Panc1 (cell line): ENCODE results near the gene AKT1. TPM values are rescaled to one million over a fixed set of nuclear protein-coding genes. Genes with fewer than 3 reads are reported as not detected.

Source experiments
- ATAC-seq: fragments of 200-7000 bp; cut with Tn5 transposase; 2 replicates; pipeline ENCODE4 v1.9.1; 2020; ENCODE audit warnings: mild to moderate bottlenecking, moderate library complexity
- BruUV-seq: library from RNA; stranded (reverse); fragments of 400-500 nt; replicated peaks from 2 replicates; lab custom pipeline; 2021; lab: Mats Ljungman, UMichigan
- CTCF ChIA-PET: fragments of 300-600 bp; sonication (Branson Sonifier 250); formaldehyde crosslinking; loops from one replicate; lab custom pipeline; 2022; ENCODE audit warnings: antibody characterized with exemption; lab: Charles Lee
- POLR2A ChIA-PET: fragments of 300-600 bp; sonication (Branson Sonifier 250); formaldehyde crosslinking; loops from one replicate; lab custom pipeline; 2022; ENCODE audit warnings: antibody characterized with exemption; lab: Charles Lee
- DNase-seq: peaks from one replicate; pipeline ENCODE4 v3.0.0-alpha.2; 2010; ENCODE audit warnings: low read depth, low spot score
- H3K27ac ChIP-seq: 2 replicates; pipeline ENCODE4 v1.5.1; 2011; ENCODE audit warnings: mild to moderate bottlenecking, low read length, inconsistent platforms
- H3K27me3 ChIP-seq: fragments of 200-500 bp; sonication (Bioruptor generic); 2 replicates; pipeline ENCODE4 v1.6.0; 2014; ENCODE audit warnings: low read length, inconsistent platforms; ENCODE audit not compliant: control insufficient read depth, insufficient read depth
- H3K36me3 ChIP-seq: fragments of 200-500 bp; sonication (Bioruptor generic); 2 replicates; pipeline ENCODE4 v1.5.1; 2014; ENCODE audit warnings: inconsistent platforms, mild to moderate bottlenecking, low read length, moderate library complexity; ENCODE audit not compliant: control insufficient read depth, insufficient read depth
- H3K4me1 ChIP-seq: 2 replicates; pipeline ENCODE4 v1.5.1; 2011; ENCODE audit warnings: inconsistent platforms, mild to moderate bottlenecking, low read length, moderate library complexity; ENCODE audit not compliant: control insufficient read depth, insufficient read depth
- H3K4me3 ChIP-seq, 2 experiments: 2 replicates each; pipeline ENCODE4 v1.5.1; 2011 to 2012; ENCODE audit warnings: low read depth in 2 of 2, low read length in 2 of 2, mild to moderate bottlenecking in 2 of 2, inconsistent platforms in 1 of 2, moderate library complexity in 1 of 2
- H3K9me3 ChIP-seq: fragments of 200-500 bp; sonication (Bioruptor generic); 2 replicates; pipeline ENCODE4 v1.5.1; 2014; ENCODE audit warnings: low read depth, mild to moderate bottlenecking, inconsistent platforms, low read length, moderate library complexity; ENCODE audit not compliant: control insufficient read depth, insufficient read depth
- CTCF ChIP-seq: fragments of 450-650 bp; IDR thresholded peaks from 2 replicates; pipeline ENCODE4 v1.5.1; 2017; ENCODE audit warnings: mild to moderate bottlenecking
- POLR2AphosphoS5 ChIP-seq: IDR thresholded peaks from 2 replicates; pipeline ENCODE4 v1.6.1; 2012; ENCODE audit warnings: mild to moderate bottlenecking, low read depth, low read length, moderate library complexity
- SIN3A ChIP-seq: IDR thresholded peaks from 2 replicates; pipeline ENCODE4 v1.6.1; 2012; ENCODE audit warnings: low read depth, mild to moderate bottlenecking, low read length, moderate library complexity, borderline replicate concordance; ENCODE audit not compliant: insufficient read depth
- TCF7L2 ChIP-seq: IDR thresholded peaks from 2 replicates; pipeline ENCODE4 v1.6.1; 2011; ENCODE audit warnings: mild to moderate bottlenecking, low read depth, low read length, inconsistent platforms
- in situ Hi-C: cut with HindIII; loops from 2 replicates; pipeline ENCODE4 v1.10.0; 2016; ENCODE audit warnings: low sequenced_read_pairs, low pct_unique_long_range_greater_than_20kb
- intact Hi-C: fragments of 100-400 bp; cut with micrococcal nuclease; formaldehyde crosslinking; loops from one replicate; pipeline ENCODE4 v1.10.0; 2022; ENCODE audit not compliant: unreplicated experiment
- total RNA-seq: library from RNA; stranded (reverse); gene quantifications from one replicate; pipeline ENCODE4 v1.2.1, GENCODE V29; 2021; ENCODE audit not compliant: unreplicated experiment
- TF ChIP-seq, protein P1 (sequence below), 2 experiments: IDR thresholded peaks; 2 replicates each; pipeline ENCODE4 v1.6.1; 2011 to 2012; ENCODE audit warnings: low read depth in 2 of 2, control low read depth in 1 of 2, low read length in 1 of 2, mild to moderate bottlenecking in 1 of 2, moderate library complexity in 1 of 2; ENCODE audit not compliant: insufficient read depth in 1 of 2

The AKT1 gene
- total RNA-seq, 1 experiment from 2014 or later: 175 TPM

- Histone ChIP-seq H3K4me1 (peaks cover 33% of the 10 kb centered on the region), H3K9me3 (no peaks in the 10 kb centered on the region), H3K36me3 (no peaks in the 10 kb centered on the region), H3K27me3 (no peaks in the 10 kb centered on the region), H3K4me3 (no peak overlapping the region), H3K27ac (peak overlapping the region; percentile 23; the same call in 1 of the 2 replicates)
- DNase-seq: no peak
- BruUV-seq: no TSS peak
- TF ChIP-seq POLR2AphosphoS5 (no peak; the same call in 1 of the 2 replicates), CTCF (no peak), SIN3A (no peak), TCF7L2 (no peak)
- TF ChIP-seq, protein P1, sequence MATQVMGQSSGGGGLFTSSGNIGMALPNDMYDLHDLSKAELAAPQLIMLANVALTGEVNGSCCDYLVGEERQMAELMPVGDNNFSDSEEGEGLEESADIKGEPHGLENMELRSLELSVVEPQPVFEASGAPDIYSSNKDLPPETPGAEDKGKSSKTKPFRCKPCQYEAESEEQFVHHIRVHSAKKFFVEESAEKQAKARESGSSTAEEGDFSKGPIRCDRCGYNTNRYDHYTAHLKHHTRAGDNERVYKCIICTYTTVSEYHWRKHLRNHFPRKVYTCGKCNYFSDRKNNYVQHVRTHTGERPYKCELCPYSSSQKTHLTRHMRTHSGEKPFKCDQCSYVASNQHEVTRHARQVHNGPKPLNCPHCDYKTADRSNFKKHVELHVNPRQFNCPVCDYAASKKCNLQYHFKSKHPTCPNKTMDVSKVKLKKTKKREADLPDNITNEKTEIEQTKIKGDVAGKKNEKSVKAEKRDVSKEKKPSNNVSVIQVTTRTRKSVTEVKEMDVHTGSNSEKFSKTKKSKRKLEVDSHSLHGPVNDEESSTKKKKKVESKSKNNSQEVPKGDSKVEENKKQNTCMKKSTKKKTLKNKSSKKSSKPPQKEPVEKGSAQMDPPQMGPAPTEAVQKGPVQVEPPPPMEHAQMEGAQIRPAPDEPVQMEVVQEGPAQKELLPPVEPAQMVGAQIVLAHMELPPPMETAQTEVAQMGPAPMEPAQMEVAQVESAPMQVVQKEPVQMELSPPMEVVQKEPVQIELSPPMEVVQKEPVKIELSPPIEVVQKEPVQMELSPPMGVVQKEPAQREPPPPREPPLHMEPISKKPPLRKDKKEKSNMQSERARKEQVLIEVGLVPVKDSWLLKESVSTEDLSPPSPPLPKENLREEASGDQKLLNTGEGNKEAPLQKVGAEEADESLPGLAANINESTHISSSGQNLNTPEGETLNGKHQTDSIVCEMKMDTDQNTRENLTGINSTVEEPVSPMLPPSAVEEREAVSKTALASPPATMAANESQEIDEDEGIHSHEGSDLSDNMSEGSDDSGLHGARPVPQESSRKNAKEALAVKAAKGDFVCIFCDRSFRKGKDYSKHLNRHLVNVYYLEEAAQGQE (IDR thresholded peaks at IDR 0.05; ENCODE audit: insufficient read depth in 1 of 2, low read depth in 2 of 2, low read length in 1 of 2): no peak
- no peak for ATAC-seq
- intact Hi-C loops: no loop called here
- in situ Hi-C loops: no loop called here
- ChIA-PET CTCF (no interaction called here), POLR2A (interaction anchor here (0.6 kb wide), 1 partner anchor 24 kb away, joined by 3 read pairs; no protein-coding TSS in a partner anchor)
Observed at GRCh38 chr14:104721505-104722431, 73.8 kb downstream of the AKT1 start.

Other genes starting within 250 kb of the AKT1 start
- not detected for gene C14orf180, start 216.0 kb downstream of the AKT1 start, total RNA-seq
- gene TMEM179, start 191.0 kb downstream of the AKT1 start, total RNA-seq: 3.4 TPM
- 195 TPM for gene INF2, start 106.1 kb downstream of the AKT1 start, total RNA-seq
- gene ADSS1, start 71.5 kb downstream of the AKT1 start, total RNA-seq: 9.4 TPM
- gene SIVA1, start 42.6 kb downstream of the AKT1 start, total RNA-seq: 100 TPM
- gene ZBTB42, start 5.4 kb upstream of the AKT1 start, total RNA-seq: 16.5 TPM
- gene CEP170B, start 69.5 kb upstream of the AKT1 start, total RNA-seq: 17.8 TPM
- 0.15 TPM for gene PLD4, start 129.1 kb upstream of the AKT1 start, total RNA-seq
- 223 TPM for gene AHNAK2, start 182.6 kb upstream of the AKT1 start, total RNA-seq
- gene CLBA1, start 190.0 kb upstream of the AKT1 start, total RNA-seq: 13.8 TPM
- gene CDCA4, start 225.3 kb upstream of the AKT1 start, total RNA-seq: 39.9 TPM